Measurements from ENCODE around the gene MYH4. TPM values are rescaled to one million over a fixed set of nuclear protein-coding genes. Genes with fewer than 3 reads are reported as not detected.

Gene MYH4
- total and polyA plus RNA-seq, 2 of the 13 experiments (the other 11 are each of a cell fraction or from before 2014, with no cell fraction given) = 0.01 to 0.02 TPM

GRCh38 chr17:10499950-10500349 is 30.6 kb upstream of the MYH4 start (continued):
- no peak for TF ChIP-seq ZHX1 (CRISPR knock-in tag; IDR thresholded peaks at IDR 0.05; ENCODE audit: low read depth)

- no peaks in the 10 kb centered on the region for H3K27me3 ChIP-seq (ENCODE audit: control insufficient read depth in 1 of 2, insufficient read depth in 2 of 2, low read length in 2 of 2)
- peaks cover 30% of the 10 kb centered on the region for H3K9me3 ChIP-seq (ENCODE audit: low read length)
- H3K4me1 ChIP-seq (ENCODE audit: insufficient read depth, low read length) = no peaks in the 10 kb centered on the region
- H3K9ac ChIP-seq (ENCODE audit: insufficient read depth, low read depth, low read length) = no peak overlapping the region
- POLR2A ChIA-PET = no interaction called here
- 52% methylated on average over 2 of the region's 2 CpGs for WGBS (ENCODE audit: low lambda C conversion rate)
- no peaks in the 10 kb centered on the region for H3K79me2 ChIP-seq (ENCODE audit: insufficient read depth, low read length)
- H3K27ac ChIP-seq (ENCODE audit: extremely low read length, insufficient read depth, low read length) = no peak overlapping the region
- no TSS peak for BruUV-seq (replicated peaks)
- no peak overlapping the region for H3K4me2 ChIP-seq (ENCODE audit: low read depth, low read length)
- no peaks in the 10 kb centered on the region for H3K36me3 ChIP-seq (replicated peaks in 1 of 2; ENCODE audit: control insufficient read depth in 1 of 2, insufficient read depth in 2 of 2, low read length in 2 of 2)
- no peak for DNase-seq (ENCODE audit: low spot score)
- no peaks in the 10 kb centered on the region for H4K20me1 ChIP-seq (ENCODE audit: insufficient read depth, low read length)
- ATAC-seq = no peak
- intact Hi-C loops (cut with micrococcal nuclease; ENCODE audit: unreplicated experiment) (no loop called here), in situ Hi-C loops (cut with HindIII; ENCODE audit: extremely low pct_ligation_motif_present, low pct_unique_long_range_greater_than_20kb) (no loop called here)
- CTCF ChIA-PET (ENCODE audit: low intra/inter-chr PET ratio, low total read pairs) = no interaction called here
- no peak overlapping the region for H2AFZ ChIP-seq (ENCODE audit: low read length)
- TF ChIP-seq MAFK (conservative IDR thresholded peaks at IDR 0.05 in 1 of 2, IDR thresholded peaks at IDR 0.05 in 1 of 2; ENCODE audit: low read length in 2 of 2) (peak; percentile 65 to 75), MAFF (IDR thresholded peaks at IDR 0.05; ENCODE audit: low read depth, low read length) (peak; percentile 57), ZNF800 (CRISPR knock-in tag; IDR thresholded peaks at IDR 0.05) (no peak)
- FAIRE-seq = no peak
- H3K4me3 ChIP-seq (replicated peaks in 1 of 3; ENCODE audit: insufficient read depth in 1 of 3, low read depth in 2 of 3, low read length in 3 of 3) = no peak overlapping the region
Measured at GRCh38 chr17:10492004-10492403, 22.6 kb upstream of the MYH4 start.
